HEK293 (cell line): ENCODE results near the gene CDC37.

ENCODE experiments used
- BCL11B ChIP-seq: fragments of 450-650 bp; formaldehyde crosslinking; IDR thresholded peaks from 2 replicates; pipeline ENCODE4 v1.5.1; 2016; ENCODE audit warnings: low read depth, missing biosample characterization, missing genetic modification characterization
- HOXA7 ChIP-seq: sonication (generic); formaldehyde crosslinking; IDR thresholded peaks from 2 replicates; pipeline ENCODE4 v1.8.1; 2022; ENCODE audit warnings: missing genetic modification reagents, borderline replicate concordance
- KLF1 ChIP-seq: fragments of 450-650 bp; formaldehyde crosslinking; IDR thresholded peaks from 2 replicates; pipeline ENCODE4 v1.5.1; 2016; ENCODE audit warnings: missing biosample characterization, missing genetic modification characterization
- KLF7 ChIP-seq: fragments of 450-650 bp; formaldehyde crosslinking; IDR thresholded peaks from 2 replicates; pipeline ENCODE4 v1.5.1; 2016; ENCODE audit warnings: missing biosample characterization, missing genetic modification characterization, borderline replicate concordance
- KLF9 ChIP-seq: fragments of 450-650 bp; formaldehyde crosslinking; IDR thresholded peaks from 2 replicates; pipeline ENCODE4 v1.5.1; 2016; ENCODE audit warnings: missing biosample characterization, missing genetic modification characterization, low read depth
- OSR2 ChIP-seq: fragments of 450-650 bp; formaldehyde crosslinking; IDR thresholded peaks from 2 replicates; pipeline ENCODE4 v1.5.1; 2016; ENCODE audit warnings: missing biosample characterization, missing genetic modification characterization
- RBAK ChIP-seq: fragments of 450-650 bp; formaldehyde crosslinking; IDR thresholded peaks from 2 replicates; pipeline ENCODE4 v1.5.1; 2016; ENCODE audit warnings: missing biosample characterization, missing genetic modification characterization
- SP2 ChIP-seq: fragments of 450-650 bp; formaldehyde crosslinking; IDR thresholded peaks from 2 replicates; pipeline ENCODE4 v1.5.1; 2016; ENCODE audit warnings: missing biosample characterization, missing genetic modification characterization
- ZNF112 ChIP-seq: fragments of 450-650 bp; formaldehyde crosslinking; IDR thresholded peaks from 2 replicates; pipeline ENCODE4 v1.5.0; 2017; ENCODE audit warnings: missing biosample characterization, missing genetic modification characterization
- ZNF114 ChIP-seq: fragments of 450-650 bp; formaldehyde crosslinking; IDR thresholded peaks from 2 replicates; pipeline ENCODE4 v1.5.0; 2017; ENCODE audit warnings: missing biosample characterization, missing genetic modification characterization
- ZNF133 ChIP-seq: fragments of 450-650 bp; formaldehyde crosslinking; IDR thresholded peaks from 2 replicates; pipeline ENCODE4 v1.5.1; 2016; ENCODE audit warnings: missing biosample characterization, missing genetic modification characterization
- ZNF174 ChIP-seq: fragments of 450-650 bp; formaldehyde crosslinking; IDR thresholded peaks from 2 replicates; pipeline ENCODE4 v1.5.0; 2017; ENCODE audit warnings: missing biosample characterization, mild to moderate bottlenecking, missing genetic modification characterization
- ZNF175 ChIP-seq: fragments of 450-650 bp; formaldehyde crosslinking; IDR thresholded peaks from 2 replicates; pipeline ENCODE4 v1.5.1; 2016; ENCODE audit warnings: missing biosample characterization, missing genetic modification characterization
- ZNF341 ChIP-seq: fragments of 450-650 bp; formaldehyde crosslinking; IDR thresholded peaks from 2 replicates; pipeline ENCODE4; 2016; ENCODE audit warnings: low read depth, missing biosample characterization, missing genetic modification characterization
- ZNF366 ChIP-seq: fragments of 450-650 bp; formaldehyde crosslinking; conservative IDR thresholded peaks from 2 replicates; pipeline ENCODE4 v1.5.1; 2016; ENCODE audit warnings: missing biosample characterization, missing genetic modification characterization
- ZNF48 ChIP-seq: fragments of 450-650 bp; formaldehyde crosslinking; IDR thresholded peaks from 2 replicates; pipeline ENCODE4 v1.5.1; 2016; ENCODE audit warnings: missing biosample characterization, missing genetic modification characterization
- ZNF514 ChIP-seq: fragments of 450-650 bp; formaldehyde crosslinking; IDR thresholded peaks from 2 replicates; pipeline ENCODE4 v1.5.1; 2016; ENCODE audit warnings: missing biosample characterization, missing genetic modification characterization
- ZNF521 ChIP-seq: fragments of 450-650 bp; formaldehyde crosslinking; IDR thresholded peaks from 2 replicates; pipeline ENCODE4 v1.5.1; 2017; ENCODE audit warnings: missing biosample characterization, mild to moderate bottlenecking, missing genetic modification characterization
- ZNF658 ChIP-seq: fragments of 450-650 bp; formaldehyde crosslinking; IDR thresholded peaks from 2 replicates; pipeline ENCODE4; 2016; ENCODE audit warnings: missing biosample characterization, missing genetic modification characterization
- ZNF677 ChIP-seq: fragments of 450-650 bp; IDR thresholded peaks from 2 replicates; pipeline ENCODE4 v1.5.0; 2018; ENCODE audit warnings: missing biosample characterization, mild to moderate bottlenecking, missing genetic modification characterization, moderate library complexity
- ZNF785 ChIP-seq: fragments of 450-650 bp; formaldehyde crosslinking; IDR thresholded peaks from 2 replicates; pipeline ENCODE4 v1.5.1; 2016; ENCODE audit warnings: missing biosample characterization, missing genetic modification characterization
- ZNF843 ChIP-seq: fragments of 450-650 bp; formaldehyde crosslinking; IDR thresholded peaks from 2 replicates; pipeline ENCODE4 v1.5.1; 2016; ENCODE audit warnings: missing biosample characterization, missing genetic modification characterization
- ZSCAN30 ChIP-seq: fragments of 450-650 bp; IDR thresholded peaks from 2 replicates; pipeline ENCODE4 v1.5.1; 2018; ENCODE audit warnings: missing biosample characterization, mild to moderate bottlenecking, missing genetic modification characterization, moderate library complexity
- TF ChIP-seq, protein P1 (sequence below): fragments of 450-650 bp; formaldehyde crosslinking; IDR thresholded peaks from 2 replicates; pipeline ENCODE4 v1.5.1; 2016; ENCODE audit warnings: missing biosample characterization, missing genetic modification characterization
- TF ChIP-seq, protein P2 (sequence below): fragments of 450-650 bp; formaldehyde crosslinking; IDR thresholded peaks from 2 replicates; pipeline ENCODE4 v1.5.1; 2016; ENCODE audit warnings: missing biosample characterization, missing genetic modification characterization
- TF ChIP-seq, protein P3 (sequence below): fragments of 450-650 bp; formaldehyde crosslinking; IDR thresholded peaks from 2 replicates; pipeline ENCODE4 v1.5.1; 2016; ENCODE audit warnings: missing biosample characterization, missing genetic modification characterization
- TF ChIP-seq, protein P4 (sequence below): fragments of 450-650 bp; formaldehyde crosslinking; IDR thresholded peaks from 2 replicates; pipeline ENCODE4 v1.5.1; 2017; ENCODE audit warnings: missing biosample characterization, missing genetic modification characterization
- TF ChIP-seq, protein P5 (sequence below): IDR thresholded peaks from 2 replicates; pipeline ENCODE4 v1.6.1; 2011; ENCODE audit warnings: mild to moderate bottlenecking, low read depth, low read length, borderline replicate concordance
- TF ChIP-seq, protein P6 (sequence below): fragments of 450-650 bp; formaldehyde crosslinking; IDR thresholded peaks from 2 replicates; pipeline ENCODE4 v1.5.1; 2016; ENCODE audit warnings: missing biosample characterization, missing genetic modification characterization

Gene CDC37

DNA sequence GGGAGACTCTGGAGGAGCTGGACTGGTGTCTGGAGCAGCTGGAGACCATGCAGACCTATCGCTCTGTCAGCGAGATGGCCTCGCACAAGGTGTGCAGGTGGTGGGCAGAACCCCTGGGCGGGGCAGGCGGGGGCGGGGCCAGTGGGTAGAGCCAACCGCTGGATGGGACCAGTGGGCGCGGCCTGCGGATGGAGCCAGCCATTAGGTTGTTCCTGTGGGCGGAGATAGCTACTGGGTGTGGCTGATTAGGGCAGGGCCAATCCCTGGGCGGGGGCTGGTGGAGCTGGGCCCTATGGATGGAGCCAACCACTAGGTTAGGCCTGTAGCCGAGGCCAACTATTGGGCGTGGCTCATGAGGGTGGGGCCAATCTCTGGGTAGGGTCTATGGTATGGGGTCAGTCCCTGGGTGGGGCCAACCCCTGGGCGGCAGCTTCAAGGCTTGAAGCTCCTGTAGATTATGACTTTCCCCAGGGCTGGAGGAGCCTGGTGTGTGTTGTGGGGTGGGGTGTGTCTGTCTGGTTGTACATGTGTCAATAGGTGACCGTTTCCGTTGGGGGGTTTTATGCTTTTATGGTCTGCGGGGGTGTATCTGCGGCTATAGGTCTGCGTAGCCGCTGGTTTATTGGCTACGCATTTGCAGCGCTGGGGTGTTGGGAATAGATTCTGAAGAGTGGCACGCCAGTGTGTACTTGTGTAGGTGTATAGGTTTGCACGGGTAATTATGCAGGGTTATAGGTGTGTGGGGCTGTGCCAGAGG, 47.7 kb upstream of the CDC37 start (continued):
- TF ChIP-seq, protein P1, sequence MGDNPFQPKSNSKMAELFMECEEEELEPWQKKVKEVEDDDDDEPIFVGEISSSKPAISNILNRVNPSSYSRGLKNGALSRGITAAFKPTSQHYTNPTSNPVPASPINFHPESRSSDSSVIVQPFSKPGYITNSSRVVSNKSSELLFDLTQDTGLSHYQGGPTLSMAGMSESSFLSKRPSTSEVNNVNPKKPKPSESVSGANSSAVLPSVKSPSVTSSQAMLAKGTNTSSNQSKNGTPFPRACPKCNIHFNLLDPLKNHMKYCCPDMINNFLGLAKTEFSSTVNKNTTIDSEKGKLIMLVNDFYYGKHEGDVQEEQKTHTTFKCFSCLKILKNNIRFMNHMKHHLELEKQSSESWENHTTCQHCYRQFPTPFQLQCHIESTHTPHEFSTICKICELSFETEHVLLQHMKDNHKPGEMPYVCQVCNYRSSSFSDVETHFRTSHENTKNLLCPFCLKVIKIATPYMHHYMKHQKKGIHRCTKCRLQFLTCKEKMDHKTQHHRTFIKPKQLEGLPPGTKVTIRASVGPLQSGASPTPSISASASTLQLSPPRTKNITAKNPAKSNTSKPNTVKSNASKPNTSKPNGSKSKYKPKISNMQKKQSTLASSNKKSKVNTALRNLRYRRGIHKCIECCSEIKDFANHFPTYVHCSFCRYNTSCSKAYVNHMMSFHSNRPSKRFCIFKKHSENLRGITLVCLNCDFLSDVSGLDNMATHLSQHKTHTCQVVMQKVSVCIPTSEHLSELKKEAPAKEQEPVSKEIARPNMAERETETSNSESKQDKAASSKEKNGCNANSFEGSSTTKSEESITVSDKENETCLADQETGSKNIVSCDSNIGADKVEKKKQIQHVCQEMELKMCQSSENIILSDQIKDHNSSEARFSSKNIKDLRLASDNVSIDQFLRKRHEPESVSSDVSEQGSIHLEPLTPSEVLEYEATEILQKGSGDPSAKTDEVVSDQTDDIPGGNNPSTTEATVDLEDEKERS (tag by site-specific recombination) = no peak
- TF ChIP-seq ZNF843 (tag by site-specific recombination) (no peak), ZNF112 (tag by site-specific recombination) (no peak), ZNF677 (tag by site-specific recombination) (no peak), HOXA7 (CRISPR knock-in tag) (no peak), OSR2 (tag by site-specific recombination) (peak; percentile 48), KLF1 (tag by site-specific recombination) (peak; percentile 99), ZNF658 (no peak), ZNF366 (tag by site-specific recombination) (no peak), KLF7 (tag by site-specific recombination) (peak; percentile 33; the same call in 1 of the 2 replicates), ZNF175 (tag by site-specific recombination) (no peak), ZNF521 (no peak), ZNF114 (no peak), RBAK (tag by site-specific recombination) (no peak), ZNF174 (tag by site-specific recombination) (no peak), ZNF133 (tag by site-specific recombination) (no peak), ZNF48 (tag by site-specific recombination) (no peak), ZSCAN30 (tag by site-specific recombination) (no peak), KLF9 (peak; percentile 38; the same call in 1 of the 2 replicates), SP2 (tag by site-specific recombination) (peak; percentile 66), ZNF785 (tag by site-specific recombination) (no peak), ZNF341 (tag by site-specific recombination) (no peak), BCL11B (no peak), ZNF514 (tag by site-specific recombination) (no peak)
- TF ChIP-seq, protein P2, sequence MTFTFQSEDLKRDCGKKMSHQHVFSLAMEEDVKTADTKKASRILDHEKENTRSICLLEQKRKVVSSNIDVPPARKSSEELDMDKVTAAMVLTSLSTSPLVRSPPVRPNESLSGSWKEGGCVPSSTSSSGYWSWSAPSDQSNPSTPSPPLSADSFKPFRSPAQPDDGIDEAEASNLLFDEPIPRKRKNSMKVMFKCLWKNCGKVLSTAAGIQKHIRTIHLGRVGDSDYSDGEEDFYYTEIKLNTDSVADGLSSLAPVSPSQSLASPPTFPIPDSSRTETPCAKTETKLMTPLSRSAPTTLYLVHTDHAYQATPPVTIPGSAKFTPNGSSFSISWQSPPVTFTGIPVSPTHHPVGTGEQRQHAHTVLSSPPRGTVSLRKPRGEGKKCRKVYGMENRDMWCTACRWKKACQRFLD (tag by site-specific recombination) = no peak
- TF ChIP-seq, protein P3, sequence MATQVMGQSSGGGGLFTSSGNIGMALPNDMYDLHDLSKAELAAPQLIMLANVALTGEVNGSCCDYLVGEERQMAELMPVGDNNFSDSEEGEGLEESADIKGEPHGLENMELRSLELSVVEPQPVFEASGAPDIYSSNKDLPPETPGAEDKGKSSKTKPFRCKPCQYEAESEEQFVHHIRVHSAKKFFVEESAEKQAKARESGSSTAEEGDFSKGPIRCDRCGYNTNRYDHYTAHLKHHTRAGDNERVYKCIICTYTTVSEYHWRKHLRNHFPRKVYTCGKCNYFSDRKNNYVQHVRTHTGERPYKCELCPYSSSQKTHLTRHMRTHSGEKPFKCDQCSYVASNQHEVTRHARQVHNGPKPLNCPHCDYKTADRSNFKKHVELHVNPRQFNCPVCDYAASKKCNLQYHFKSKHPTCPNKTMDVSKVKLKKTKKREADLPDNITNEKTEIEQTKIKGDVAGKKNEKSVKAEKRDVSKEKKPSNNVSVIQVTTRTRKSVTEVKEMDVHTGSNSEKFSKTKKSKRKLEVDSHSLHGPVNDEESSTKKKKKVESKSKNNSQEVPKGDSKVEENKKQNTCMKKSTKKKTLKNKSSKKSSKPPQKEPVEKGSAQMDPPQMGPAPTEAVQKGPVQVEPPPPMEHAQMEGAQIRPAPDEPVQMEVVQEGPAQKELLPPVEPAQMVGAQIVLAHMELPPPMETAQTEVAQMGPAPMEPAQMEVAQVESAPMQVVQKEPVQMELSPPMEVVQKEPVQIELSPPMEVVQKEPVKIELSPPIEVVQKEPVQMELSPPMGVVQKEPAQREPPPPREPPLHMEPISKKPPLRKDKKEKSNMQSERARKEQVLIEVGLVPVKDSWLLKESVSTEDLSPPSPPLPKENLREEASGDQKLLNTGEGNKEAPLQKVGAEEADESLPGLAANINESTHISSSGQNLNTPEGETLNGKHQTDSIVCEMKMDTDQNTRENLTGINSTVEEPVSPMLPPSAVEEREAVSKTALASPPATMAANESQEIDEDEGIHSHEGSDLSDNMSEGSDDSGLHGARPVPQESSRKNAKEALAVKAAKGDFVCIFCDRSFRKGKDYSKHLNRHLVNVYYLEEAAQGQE (tag by site-specific recombination) = no peak
- TF ChIP-seq, protein P4, sequence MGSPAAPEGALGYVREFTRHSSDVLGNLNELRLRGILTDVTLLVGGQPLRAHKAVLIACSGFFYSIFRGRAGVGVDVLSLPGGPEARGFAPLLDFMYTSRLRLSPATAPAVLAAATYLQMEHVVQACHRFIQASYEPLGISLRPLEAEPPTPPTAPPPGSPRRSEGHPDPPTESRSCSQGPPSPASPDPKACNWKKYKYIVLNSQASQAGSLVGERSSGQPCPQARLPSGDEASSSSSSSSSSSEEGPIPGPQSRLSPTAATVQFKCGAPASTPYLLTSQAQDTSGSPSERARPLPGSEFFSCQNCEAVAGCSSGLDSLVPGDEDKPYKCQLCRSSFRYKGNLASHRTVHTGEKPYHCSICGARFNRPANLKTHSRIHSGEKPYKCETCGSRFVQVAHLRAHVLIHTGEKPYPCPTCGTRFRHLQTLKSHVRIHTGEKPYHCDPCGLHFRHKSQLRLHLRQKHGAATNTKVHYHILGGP (tag by site-specific recombination) = no peak
- TF ChIP-seq, protein P5, sequence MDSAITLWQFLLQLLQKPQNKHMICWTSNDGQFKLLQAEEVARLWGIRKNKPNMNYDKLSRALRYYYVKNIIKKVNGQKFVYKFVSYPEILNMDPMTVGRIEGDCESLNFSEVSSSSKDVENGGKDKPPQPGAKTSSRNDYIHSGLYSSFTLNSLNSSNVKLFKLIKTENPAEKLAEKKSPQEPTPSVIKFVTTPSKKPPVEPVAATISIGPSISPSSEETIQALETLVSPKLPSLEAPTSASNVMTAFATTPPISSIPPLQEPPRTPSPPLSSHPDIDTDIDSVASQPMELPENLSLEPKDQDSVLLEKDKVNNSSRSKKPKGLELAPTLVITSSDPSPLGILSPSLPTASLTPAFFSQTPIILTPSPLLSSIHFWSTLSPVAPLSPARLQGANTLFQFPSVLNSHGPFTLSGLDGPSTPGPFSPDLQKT = no peak
- TF ChIP-seq, protein P6, sequence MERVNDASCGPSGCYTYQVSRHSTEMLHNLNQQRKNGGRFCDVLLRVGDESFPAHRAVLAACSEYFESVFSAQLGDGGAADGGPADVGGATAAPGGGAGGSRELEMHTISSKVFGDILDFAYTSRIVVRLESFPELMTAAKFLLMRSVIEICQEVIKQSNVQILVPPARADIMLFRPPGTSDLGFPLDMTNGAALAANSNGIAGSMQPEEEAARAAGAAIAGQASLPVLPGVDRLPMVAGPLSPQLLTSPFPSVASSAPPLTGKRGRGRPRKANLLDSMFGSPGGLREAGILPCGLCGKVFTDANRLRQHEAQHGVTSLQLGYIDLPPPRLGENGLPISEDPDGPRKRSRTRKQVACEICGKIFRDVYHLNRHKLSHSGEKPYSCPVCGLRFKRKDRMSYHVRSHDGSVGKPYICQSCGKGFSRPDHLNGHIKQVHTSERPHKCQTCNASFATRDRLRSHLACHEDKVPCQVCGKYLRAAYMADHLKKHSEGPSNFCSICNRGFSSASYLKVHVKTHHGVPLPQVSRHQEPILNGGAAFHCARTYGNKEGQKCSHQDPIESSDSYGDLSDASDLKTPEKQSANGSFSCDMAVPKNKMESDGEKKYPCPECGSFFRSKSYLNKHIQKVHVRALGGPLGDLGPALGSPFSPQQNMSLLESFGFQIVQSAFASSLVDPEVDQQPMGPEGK (tag by site-specific recombination) = no peak
- TF ChIP-seq, all 188 proteins: peak for 9
